Measurements from ENCODE around the gene ESF1. TPM values are rescaled to one million over a fixed set of nuclear protein-coding genes. Genes with fewer than 3 reads are reported as not detected.

The ESF1 gene
- total RNA-seq, 4 donors from 2014 or later: 4.7 to 21.9 (median 11.2) TPM

DNA sequence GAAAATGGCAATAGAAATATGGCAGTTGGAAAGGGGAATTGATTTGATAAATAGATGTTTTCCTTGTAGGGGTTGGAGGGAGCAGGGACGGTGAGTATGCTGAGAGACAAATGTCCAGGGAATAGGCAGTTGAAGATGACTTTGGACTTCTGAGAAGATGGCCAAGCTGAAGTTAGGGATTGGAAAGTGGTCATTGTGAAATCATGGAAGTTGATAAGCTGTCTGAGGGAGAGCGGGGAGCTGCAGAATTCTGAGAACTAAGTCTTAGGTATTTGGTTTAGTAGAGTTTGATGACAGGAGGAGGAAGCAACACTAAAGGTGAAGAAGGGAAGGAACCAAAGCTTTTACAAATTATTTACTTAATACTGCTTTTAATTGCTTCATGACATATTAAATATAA is 15.3 kb upstream of the ESF1 start:
- H3K36me3 ChIP-seq: peaks cover 3 to 89% (median 33%) of the 10 kb centered on the region in 3 donors

DNA sequence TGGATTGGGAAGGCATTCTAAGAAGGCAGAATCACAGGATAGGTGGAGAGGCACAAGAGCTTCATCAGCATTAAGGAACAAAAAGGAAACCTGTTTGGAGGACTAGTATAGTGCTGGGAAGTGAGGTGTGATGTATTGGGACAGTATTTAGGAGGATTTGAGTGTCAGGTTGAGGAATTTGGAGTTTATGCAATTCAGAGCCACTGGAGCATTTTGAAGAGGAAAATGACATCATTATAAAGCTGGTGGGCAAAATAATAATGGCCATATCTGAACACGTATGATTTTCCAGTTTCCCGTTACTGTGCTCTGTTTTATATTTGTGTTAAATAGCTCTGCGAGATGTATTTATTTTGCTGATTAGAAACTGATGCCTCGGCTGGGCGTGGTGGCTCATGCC is 14.3 kb upstream of the ESF1 start:
- Histone ChIP-seq H3K4me1 (peaks cover 3 to 29% (median 12%) of the 10 kb centered on the region in 3 donors), H3K4me3 (no peak overlapping the region), H3K27ac (no peak overlapping the region), H3K27me3 (no peaks in the 10 kb centered on the region), H3K36me3 (peaks cover 3 to 89% (median 36%) of the 10 kb centered on the region in 3 donors), H3K9me3 (no peaks in the 10 kb centered on the region)
- TF ChIP-seq, protein P1, sequence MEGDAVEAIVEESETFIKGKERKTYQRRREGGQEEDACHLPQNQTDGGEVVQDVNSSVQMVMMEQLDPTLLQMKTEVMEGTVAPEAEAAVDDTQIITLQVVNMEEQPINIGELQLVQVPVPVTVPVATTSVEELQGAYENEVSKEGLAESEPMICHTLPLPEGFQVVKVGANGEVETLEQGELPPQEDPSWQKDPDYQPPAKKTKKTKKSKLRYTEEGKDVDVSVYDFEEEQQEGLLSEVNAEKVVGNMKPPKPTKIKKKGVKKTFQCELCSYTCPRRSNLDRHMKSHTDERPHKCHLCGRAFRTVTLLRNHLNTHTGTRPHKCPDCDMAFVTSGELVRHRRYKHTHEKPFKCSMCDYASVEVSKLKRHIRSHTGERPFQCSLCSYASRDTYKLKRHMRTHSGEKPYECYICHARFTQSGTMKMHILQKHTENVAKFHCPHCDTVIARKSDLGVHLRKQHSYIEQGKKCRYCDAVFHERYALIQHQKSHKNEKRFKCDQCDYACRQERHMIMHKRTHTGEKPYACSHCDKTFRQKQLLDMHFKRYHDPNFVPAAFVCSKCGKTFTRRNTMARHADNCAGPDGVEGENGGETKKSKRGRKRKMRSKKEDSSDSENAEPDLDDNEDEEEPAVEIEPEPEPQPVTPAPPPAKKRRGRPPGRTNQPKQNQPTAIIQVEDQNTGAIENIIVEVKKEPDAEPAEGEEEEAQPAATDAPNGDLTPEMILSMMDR (IDR thresholded peaks at IDR 0.05): no peak
- TF ChIP-seq POLR2A (IDR thresholded peaks at IDR 0.05): no peak
- 80 to 94% methylated on average over 5 of the region's 5 CpGs for WGBS, 2 donors
- no peak for DNase-seq
- intact Hi-C loops (cut with DNase I): no loop called here

More for the DNA sequence above, 15.3 kb upstream of the ESF1 start:
- Histone ChIP-seq H3K4me1 (peaks cover 3 to 29% (median 12%) of the 10 kb centered on the region in 3 donors), H3K27ac (peak overlapping the region in 2 of 4 donors; percentile 60 to 69), H3K9me3 (no peaks in the 10 kb centered on the region), H3K27me3 (no peaks in the 10 kb centered on the region), H3K4me3 (no peak overlapping the region)
- intact Hi-C loops (cut with DNase I): no loop called here
- no peak for DNase-seq
- 82 to 86% methylated on average over 2 of the region's 2 CpGs for WGBS, 2 donors
- TF ChIP-seq, protein P1 (IDR thresholded peaks at IDR 0.05): no peak
- TF ChIP-seq POLR2A (IDR thresholded peaks at IDR 0.05): no peak

DNA sequence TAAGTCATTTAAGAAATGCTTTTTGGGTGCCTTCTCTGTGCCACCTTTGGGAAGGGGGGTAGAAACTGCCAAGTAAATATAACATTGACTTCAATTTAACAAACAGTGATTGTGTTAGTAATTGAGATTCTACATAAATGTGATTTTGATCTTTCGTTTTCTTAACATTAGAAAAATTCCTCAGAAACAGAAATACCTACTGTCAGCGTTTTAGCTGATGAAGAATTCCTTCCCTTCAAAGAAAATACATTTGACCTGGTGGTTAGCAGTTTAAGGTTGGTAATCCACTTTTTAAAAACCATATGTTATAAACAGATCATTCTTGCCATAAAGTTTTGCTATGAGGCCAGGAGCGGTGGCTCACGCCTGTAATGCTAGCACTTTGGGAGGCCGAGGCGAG is 9.9 kb upstream of the ESF1 start:
- no peak for DNase-seq
- peaks cover 3 to 99% (median 28%) of the 10 kb centered on the region in 3 donors for H3K36me3 ChIP-seq
- H3K4me1 ChIP-seq: peaks cover 0 to 10% (median under 1%) of the 10 kb centered on the region in 3 donors
- no peaks in the 10 kb centered on the region for H3K27me3 ChIP-seq
- H3K9me3 ChIP-seq: no peaks in the 10 kb centered on the region
- WGBS, 2 donors: 94% methylated on average over 6 of the region's 6 CpGs
- H3K4me3 ChIP-seq: no peak overlapping the region
- TF ChIP-seq, protein P1 (IDR thresholded peaks at IDR 0.05): no peak
- no peak for TF ChIP-seq POLR2A (IDR thresholded peaks at IDR 0.05)
- intact Hi-C loops (cut with DNase I): no loop called here
- H3K27ac ChIP-seq: no peak overlapping the region

DNA sequence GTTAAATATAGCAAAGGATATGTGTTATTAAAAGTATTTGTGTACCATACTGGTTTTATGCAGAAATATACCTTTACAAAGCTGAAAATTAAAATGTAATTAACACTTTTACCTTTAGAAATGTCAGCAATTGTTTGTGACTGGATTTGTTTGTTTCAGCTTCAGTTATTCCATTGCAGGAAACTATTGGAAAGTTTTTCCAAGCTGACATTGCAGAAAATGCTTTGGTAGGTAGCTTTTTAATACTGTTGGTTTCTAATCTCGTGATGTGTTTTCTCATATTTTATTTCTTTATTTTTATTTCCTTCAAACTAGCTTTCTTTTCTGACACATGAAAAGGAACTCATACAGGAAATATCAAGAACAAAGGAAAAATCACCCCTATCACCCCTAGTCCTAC is 8.3 kb upstream of the ESF1 start:
- Histone ChIP-seq H3K9me3 (no peaks in the 10 kb centered on the region), H3K4me1 (peaks cover 0 to under 1% (median 0%) of the 10 kb centered on the region in 3 donors), H3K27me3 (no peaks in the 10 kb centered on the region), H3K4me3 (no peak overlapping the region), H3K36me3 (peaks cover 3 to 97% (median 24%) of the 10 kb centered on the region in 3 donors), H3K27ac (no peak overlapping the region)
- no peak for DNase-seq
- WGBS, 2 donors: 85 to 97% methylated on average over 1 of the region's 1 CpG
- no peak for TF ChIP-seq POLR2A (IDR thresholded peaks at IDR 0.05)
- TF ChIP-seq, protein P1 (IDR thresholded peaks at IDR 0.05): no peak
- intact Hi-C loops (cut with DNase I): no loop called here

DNA sequence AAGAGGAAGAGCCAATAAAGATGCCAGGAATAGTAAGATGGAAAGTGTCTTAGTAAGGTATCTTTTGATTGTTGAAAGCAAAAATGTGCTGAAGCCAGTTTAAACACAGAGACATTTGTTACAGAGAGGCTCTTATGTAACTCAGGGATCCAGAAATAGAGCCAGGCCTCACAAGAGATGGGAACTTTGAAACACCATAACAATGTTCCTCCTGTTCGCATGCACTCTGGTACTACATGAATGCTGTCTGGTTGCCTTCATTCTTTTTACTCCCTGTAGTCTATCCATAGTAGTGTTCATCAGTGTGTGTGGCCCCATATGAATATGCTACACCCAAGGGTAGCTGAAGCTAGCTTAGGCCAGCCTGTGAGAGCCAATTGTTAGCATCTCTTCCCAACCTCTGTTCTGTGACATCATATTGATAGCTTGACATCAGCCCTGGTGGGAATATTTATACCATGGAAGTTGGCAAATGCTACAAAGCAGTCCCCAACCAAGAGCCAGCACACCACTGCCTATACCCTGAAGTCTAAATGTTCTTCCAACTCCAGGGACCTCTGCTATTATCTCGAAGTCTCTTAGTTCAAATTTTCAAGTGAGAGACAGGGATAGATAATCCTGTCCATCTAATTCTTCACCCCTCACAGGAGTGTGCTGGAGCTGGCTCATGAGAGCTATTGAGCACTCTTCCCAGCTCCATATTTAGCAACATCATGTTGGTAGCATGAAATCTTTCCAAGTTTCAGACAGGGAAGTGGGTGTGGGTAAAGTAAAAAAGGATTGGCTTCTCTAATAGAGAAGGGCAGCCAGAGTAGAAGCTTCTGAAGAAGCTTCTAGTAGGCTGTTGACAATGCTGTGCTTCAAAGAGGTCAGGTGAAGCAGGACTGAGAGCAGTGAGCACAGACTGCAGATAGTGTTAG is 7.1 kb upstream of the ESF1 start:
- Histone ChIP-seq H3K27me3 (no peaks in the 10 kb centered on the region), H3K4me1 (peaks cover 0 to 12% (median 2%) of the 10 kb centered on the region in 3 donors), H3K36me3 (peaks cover 3 to 93% (median 19%) of the 10 kb centered on the region in 3 donors), H3K4me3 (no peak overlapping the region), H3K27ac (no peak overlapping the region), H3K9me3 (no peaks in the 10 kb centered on the region)
- no peak for DNase-seq
- TF ChIP-seq POLR2A (IDR thresholded peaks at IDR 0.05): no peak
- TF ChIP-seq, protein P1 (IDR thresholded peaks at IDR 0.05): no peak
- WGBS, 2 donors: 93 to 96% methylated on average over 2 of the region's 2 CpGs
- intact Hi-C loops (cut with DNase I): no loop called here

All from esophagus squamous epithelium (tissue), 5 donors.